ENCODE data around the gene TMEM150B. TPM values are rescaled to one million over a fixed set of nuclear protein-coding genes. Genes with fewer than 3 reads are reported as not detected.

TMEM150B gene
- total RNA-seq, 1 experiment from 2014 or later: 1.6 TPM

DNA sequence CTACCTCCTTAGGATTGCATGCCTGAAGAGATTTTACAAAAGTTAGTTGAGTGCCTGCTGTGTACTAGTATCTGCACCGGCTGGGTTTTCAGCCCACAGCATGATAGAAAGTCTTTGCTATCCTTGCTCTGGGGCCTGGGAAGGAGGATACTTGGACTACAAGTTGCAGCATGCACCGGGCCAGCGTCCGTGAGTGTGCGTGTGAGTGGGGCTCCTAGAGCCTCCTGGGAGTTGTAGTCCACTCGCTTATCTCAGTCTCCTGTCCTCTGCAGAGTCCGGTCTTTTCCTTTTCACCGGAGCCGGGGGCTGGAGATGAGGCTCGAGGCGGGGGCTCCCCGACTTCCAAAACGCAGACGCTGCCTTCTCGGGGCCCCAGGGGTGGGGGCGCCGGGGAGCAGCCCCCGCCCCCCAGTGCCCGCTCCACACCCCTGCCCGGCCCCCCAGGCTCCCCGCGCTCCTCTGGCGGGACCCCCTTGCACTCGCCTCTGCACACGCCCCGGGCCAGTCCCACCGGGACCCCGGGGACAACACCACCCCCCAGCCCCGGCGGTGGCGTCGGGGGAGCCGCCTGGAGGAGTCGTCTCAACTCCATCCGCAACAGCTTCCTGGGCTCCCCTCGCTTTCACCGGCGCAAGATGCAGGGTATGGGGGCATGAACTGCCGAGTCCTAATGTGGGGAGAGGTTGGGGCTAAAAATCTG, 20.7 kb downstream of the TMEM150B start:
- no peaks in the 10 kb centered on the region for H3K27me3 Mint-ChIP-seq (ENCODE audit: insufficient read depth, unreplicated experiment)
- Histone ChIP-seq H3K4me1 (0 out of 2 replicates have a peak, but pooled peaks cover 3% of the 10 kb centered on the region), H3K36me3 (ENCODE audit: control insufficient read depth, insufficient read depth, low read length) (peaks cover 6% of the 10 kb centered on the region), H3K9me3 (no peaks in the 10 kb centered on the region), H3K4me3 (ENCODE audit: low read depth, low read length) (no peak overlapping the region), H3K27me3 (replicated peaks; ENCODE audit: control insufficient read depth, insufficient read depth, low read length) (no peaks in the 10 kb centered on the region)
- H3K27ac Mint-ChIP-seq (ENCODE audit: unreplicated experiment): no peak overlapping the region
- peak; percentile 66 to 81 for DNase-seq
- no peaks in the 10 kb centered on the region for H3K9me3 Mint-ChIP-seq (ENCODE audit: unreplicated experiment)
- no TSS peak for BruUV-seq (replicated peaks)
- peaks cover 39% of the 10 kb centered on the region for H3K36me3 Mint-ChIP-seq (ENCODE audit: insufficient read depth, unreplicated experiment)
- CTCF ChIA-PET: no interaction called here
- H3K4me1 Mint-ChIP-seq (ENCODE audit: low read depth, unreplicated experiment): no peaks in the 10 kb centered on the region
- no peak overlapping the region for H3K4me3 Mint-ChIP-seq (ENCODE audit: unreplicated experiment)
- POLR2A ChIA-PET: no interaction called here
- TF ChIP-seq, protein P1, sequence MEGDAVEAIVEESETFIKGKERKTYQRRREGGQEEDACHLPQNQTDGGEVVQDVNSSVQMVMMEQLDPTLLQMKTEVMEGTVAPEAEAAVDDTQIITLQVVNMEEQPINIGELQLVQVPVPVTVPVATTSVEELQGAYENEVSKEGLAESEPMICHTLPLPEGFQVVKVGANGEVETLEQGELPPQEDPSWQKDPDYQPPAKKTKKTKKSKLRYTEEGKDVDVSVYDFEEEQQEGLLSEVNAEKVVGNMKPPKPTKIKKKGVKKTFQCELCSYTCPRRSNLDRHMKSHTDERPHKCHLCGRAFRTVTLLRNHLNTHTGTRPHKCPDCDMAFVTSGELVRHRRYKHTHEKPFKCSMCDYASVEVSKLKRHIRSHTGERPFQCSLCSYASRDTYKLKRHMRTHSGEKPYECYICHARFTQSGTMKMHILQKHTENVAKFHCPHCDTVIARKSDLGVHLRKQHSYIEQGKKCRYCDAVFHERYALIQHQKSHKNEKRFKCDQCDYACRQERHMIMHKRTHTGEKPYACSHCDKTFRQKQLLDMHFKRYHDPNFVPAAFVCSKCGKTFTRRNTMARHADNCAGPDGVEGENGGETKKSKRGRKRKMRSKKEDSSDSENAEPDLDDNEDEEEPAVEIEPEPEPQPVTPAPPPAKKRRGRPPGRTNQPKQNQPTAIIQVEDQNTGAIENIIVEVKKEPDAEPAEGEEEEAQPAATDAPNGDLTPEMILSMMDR (IDR thresholded peaks at IDR 0.05; ENCODE audit: insufficient read depth in 1 of 2, low read depth in 1 of 2, low read length in 1 of 2, severe bottlenecking in 1 of 2, unreplicated experiment in 1 of 2): no peak
- intact Hi-C loops (cut with micrococcal nuclease; ENCODE audit: unreplicated experiment): no loop called here

DNA sequence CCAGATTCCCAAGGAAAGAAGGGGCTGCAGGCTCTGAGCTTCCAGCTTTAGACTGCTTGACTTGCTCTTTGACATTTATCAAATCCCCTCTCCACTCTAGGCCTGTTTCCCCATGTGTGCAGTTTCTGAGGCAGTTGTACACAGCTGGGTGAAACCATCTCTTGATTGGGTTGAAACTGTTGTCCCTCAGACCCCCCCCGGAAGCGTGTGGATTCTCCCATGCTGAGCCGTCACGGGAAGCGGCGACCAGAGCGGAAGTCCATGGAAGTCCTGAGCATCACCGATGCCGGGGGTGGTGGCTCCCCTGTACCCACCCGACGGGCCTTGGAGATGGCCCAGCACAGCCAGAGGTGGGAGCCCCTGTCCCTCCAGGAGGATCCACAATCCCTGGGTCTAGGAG, 21.7 kb downstream of the TMEM150B start:
- H3K36me3 ChIP-seq (ENCODE audit: control insufficient read depth, insufficient read depth, low read length): peaks cover 6% of the 10 kb centered on the region
- ChIA-PET POLR2A (no interaction called here), CTCF (interaction anchor here (2.4 kb wide), 1 partner anchor 36 kb away, joined by 30 read pairs; the partner anchor contains the start of gene KMT5C)
- no peak for DNase-seq
- Mint-ChIP-seq H3K27ac (ENCODE audit: unreplicated experiment) (no peak overlapping the region), H3K27me3 (ENCODE audit: insufficient read depth, unreplicated experiment) (no peaks in the 10 kb centered on the region), H3K4me1 (ENCODE audit: low read depth, unreplicated experiment) (no peaks in the 10 kb centered on the region), H3K9me3 (ENCODE audit: unreplicated experiment) (no peaks in the 10 kb centered on the region), H3K36me3 (ENCODE audit: insufficient read depth, unreplicated experiment) (peaks cover 42% of the 10 kb centered on the region), H3K4me3 (ENCODE audit: unreplicated experiment) (no peak overlapping the region)
- H3K4me1 ChIP-seq: 0 out of 2 replicates have a peak, but pooled peaks cover 3% of the 10 kb centered on the region
- no peaks in the 10 kb centered on the region for H3K9me3 ChIP-seq
- TF ChIP-seq, protein P1 (IDR thresholded peaks at IDR 0.05; ENCODE audit: insufficient read depth in 1 of 2, low read depth in 1 of 2, low read length in 1 of 2, severe bottlenecking in 1 of 2, unreplicated experiment in 1 of 2): no peak
- H3K27me3 ChIP-seq (replicated peaks; ENCODE audit: control insufficient read depth, insufficient read depth, low read length): no peaks in the 10 kb centered on the region
- intact Hi-C loops (cut with micrococcal nuclease; ENCODE audit: unreplicated experiment): no loop called here
- BruUV-seq (replicated peaks): no TSS peak
- H3K4me3 ChIP-seq (ENCODE audit: low read depth, low read length): no peak overlapping the region

DNA sequence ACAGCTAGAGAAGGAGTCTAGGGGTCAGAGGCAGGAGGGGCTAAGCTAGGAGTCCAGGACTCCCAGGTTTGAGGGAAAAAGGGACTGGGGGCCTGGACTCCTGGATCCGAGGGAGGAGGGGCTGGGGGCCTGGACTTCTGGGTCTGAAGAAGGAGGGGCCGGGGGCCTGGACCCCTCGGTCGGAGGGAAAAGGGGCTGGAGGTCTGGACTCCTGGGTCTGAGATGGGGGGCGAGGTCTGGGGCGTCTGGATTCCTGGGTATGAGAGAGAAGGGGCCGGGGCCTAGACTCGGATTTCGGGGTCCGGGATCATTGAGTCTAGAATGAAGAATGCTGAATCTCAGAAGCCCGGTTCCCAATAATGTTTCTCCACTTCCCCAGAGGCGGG, 22.8 kb downstream of the TMEM150B start:
- H3K27me3 Mint-ChIP-seq (ENCODE audit: insufficient read depth, unreplicated experiment): no peaks in the 10 kb centered on the region
- TF ChIP-seq, protein P1 (IDR thresholded peaks at IDR 0.05; ENCODE audit: insufficient read depth in 1 of 2, low read depth in 1 of 2, low read length in 1 of 2, severe bottlenecking in 1 of 2, unreplicated experiment in 1 of 2): no peak
- POLR2A ChIA-PET: interaction anchor here (0.6 kb wide), 1 partner anchor 322 kb away, joined by 4 read pairs; the partner anchor contains the start of gene ZNF784
- Histone ChIP-seq H3K27me3 (replicated peaks; ENCODE audit: control insufficient read depth, insufficient read depth, low read length) (no peaks in the 10 kb centered on the region), H3K9me3 (no peaks in the 10 kb centered on the region), H3K4me3 (ENCODE audit: low read depth, low read length) (no peak overlapping the region), H3K4me1 (0 out of 2 replicates have a peak, but pooled peaks cover 3% of the 10 kb centered on the region), H3K36me3 (ENCODE audit: control insufficient read depth, insufficient read depth, low read length) (peaks cover 6% of the 10 kb centered on the region)
- intact Hi-C loops (cut with micrococcal nuclease; ENCODE audit: unreplicated experiment): no loop called here
- CTCF ChIA-PET: interaction anchor here (1.0 to 2.4 kb wide), 2 partner anchors 32 to 37 kb away, joined by 4 to 30 read pairs; partner anchors contain the start of gene KMT5C
- BruUV-seq (replicated peaks): no TSS peak
- peaks cover 41% of the 10 kb centered on the region for H3K36me3 Mint-ChIP-seq (ENCODE audit: insufficient read depth, unreplicated experiment)
- H3K4me3 Mint-ChIP-seq (ENCODE audit: unreplicated experiment): peak overlapping the region; percentile 58
- no peak overlapping the region for H3K27ac Mint-ChIP-seq (ENCODE audit: unreplicated experiment)
- no peaks in the 10 kb centered on the region for H3K9me3 Mint-ChIP-seq (ENCODE audit: unreplicated experiment)
- H3K4me1 Mint-ChIP-seq (ENCODE audit: low read depth, unreplicated experiment): no peaks in the 10 kb centered on the region
- no peak for DNase-seq
